Mucosa of rectum (tissue), 2 donors: ENCODE results near the gene BTBD8.

Experiments
- H3K27ac ChIP-seq, 2 donors: one replicate each; pipeline ENCODE4 v1.7.0; 2013; ENCODE audit warnings: inconsistent platforms in 2 of 2, low read depth in 2 of 2, low read length in 2 of 2
- H3K27me3 ChIP-seq, 2 donors: one replicate each; pipeline ENCODE4 v1.7.0; 2013; ENCODE audit warnings: low read length in 2 of 2; ENCODE audit not compliant: control insufficient read depth in 2 of 2, insufficient read depth in 2 of 2
- H3K36me3 ChIP-seq, 2 donors: one replicate each; pipeline ENCODE4 v1.7.0; 2013; ENCODE audit warnings: low read length in 2 of 2; ENCODE audit not compliant: control insufficient read depth in 2 of 2, insufficient read depth in 2 of 2
- H3K4me1 ChIP-seq, 2 donors: one replicate each; pipeline ENCODE4 v1.7.0; 2013; ENCODE audit warnings: low read length in 2 of 2, mild to moderate bottlenecking in 1 of 2; ENCODE audit not compliant: control insufficient read depth in 2 of 2, insufficient read depth in 2 of 2
- H3K4me3 ChIP-seq, 2 donors: one replicate each; pipeline ENCODE4 v1.7.0; 2013; ENCODE audit warnings: low read length in 2 of 2
- H3K9ac ChIP-seq, 2 donors: one replicate each; pipeline ENCODE4 v1.7.0; 2013; ENCODE audit warnings: low read length in 2 of 2, low read depth in 1 of 2, mild to moderate bottlenecking in 1 of 2
- H3K9me3 ChIP-seq, 2 donors: one replicate each; pipeline ENCODE4 v1.7.0; 2013; ENCODE audit warnings: low read length in 2 of 2; ENCODE audit not compliant: control insufficient read depth in 2 of 2
- donor health status: healthy.
- donor health status: Normal muscosa, but diverticular disease.

The BTBD8 gene

GRCh38 chr1:92125204-92125603 is 45.1 kb downstream of the BTBD8 start:
- H3K9me3 ChIP-seq, result no peaks in the 10 kb centered on the region
- peaks cover 4 to 5% of the 10 kb centered on the region in 2 donors for H3K36me3 ChIP-seq
- H3K27me3 ChIP-seq, result no peaks in the 10 kb centered on the region
- H3K4me3 ChIP-seq, result no peak overlapping the region
- no peak overlapping the region for H3K27ac ChIP-seq
- H3K9ac ChIP-seq, result no peak overlapping the region
- H3K4me1 ChIP-seq, result no peaks in the 10 kb centered on the region

GRCh38 chr1:92126088-92126487 is 45.9 kb downstream of the BTBD8 start:
- Histone ChIP-seq H3K4me3 (no peak overlapping the region), H3K36me3 (peaks cover 4 to 5% of the 10 kb centered on the region in 2 donors), H3K27me3 (no peaks in the 10 kb centered on the region), H3K9ac (no peak overlapping the region), H3K4me1 (no peaks in the 10 kb centered on the region), H3K27ac (no peak overlapping the region), H3K9me3 (no peaks in the 10 kb centered on the region)

DNA sequence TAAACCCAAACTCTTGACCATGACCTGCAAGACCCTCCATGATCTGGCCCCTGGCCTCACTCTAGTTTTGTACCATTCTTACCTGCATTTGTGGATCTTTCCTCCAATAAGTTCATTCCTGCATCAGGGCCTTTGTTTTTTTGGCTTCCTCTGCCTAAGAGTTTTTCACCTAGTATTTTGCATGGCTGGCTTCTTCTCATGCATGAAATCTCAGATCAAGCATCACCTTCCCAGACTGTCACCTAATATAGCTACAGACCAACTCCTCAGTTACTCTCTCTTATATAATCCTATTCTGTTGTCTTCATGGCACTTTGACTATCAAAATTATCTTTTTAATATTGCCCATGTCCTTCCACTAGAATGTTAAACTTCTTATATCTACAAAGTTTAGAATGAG is 54.2 kb downstream of the BTBD8 start:
- no peaks in the 10 kb centered on the region for H3K27me3 ChIP-seq
- no peak overlapping the region for H3K4me3 ChIP-seq
- H3K27ac ChIP-seq, result no peak overlapping the region
- H3K9me3 ChIP-seq, result no peaks in the 10 kb centered on the region
- no peaks in the 10 kb centered on the region for H3K4me1 ChIP-seq
- H3K9ac ChIP-seq, result no peak overlapping the region
- peaks cover 4 to 5% of the 10 kb centered on the region in 2 donors for H3K36me3 ChIP-seq

DNA sequence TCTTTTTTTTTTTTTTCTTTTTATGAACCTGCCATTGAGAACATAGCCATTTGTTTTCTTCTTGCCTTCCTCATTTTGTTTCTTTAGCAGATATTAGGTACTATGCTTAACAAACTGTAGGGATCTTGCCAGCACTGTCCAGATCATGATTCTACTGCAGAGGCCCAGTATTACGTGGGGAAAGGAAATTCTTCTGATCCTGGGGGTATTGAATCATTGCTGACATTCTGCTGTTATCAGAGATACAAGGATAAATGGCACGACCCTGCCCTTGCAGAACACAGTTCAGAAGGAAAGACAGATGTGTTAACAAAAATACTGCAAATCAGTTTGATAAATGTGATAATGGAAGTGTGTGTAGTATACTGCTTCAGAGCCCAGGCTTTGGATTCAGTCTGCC is 56.2 kb downstream of the BTBD8 start:
- Histone ChIP-seq H3K9me3 (no peaks in the 10 kb centered on the region), H3K4me3 (no peak overlapping the region), H3K27ac (no peak overlapping the region), H3K36me3 (no peaks in the 10 kb centered on the region), H3K27me3 (no peaks in the 10 kb centered on the region), H3K9ac (no peak overlapping the region), H3K4me1 (no peaks in the 10 kb centered on the region)

GRCh38 chr1:92154934-92155333 is 74.8 kb downstream of the BTBD8 start:
- Histone ChIP-seq H3K27ac (no peak overlapping the region), H3K9ac (no peak overlapping the region), H3K4me3 (no peak overlapping the region), H3K4me1 (no peaks in the 10 kb centered on the region), H3K9me3 (peaks cover 0 to 6% of the 10 kb centered on the region in 2 donors), H3K27me3 (no peaks in the 10 kb centered on the region), H3K36me3 (no peaks in the 10 kb centered on the region)

DNA sequence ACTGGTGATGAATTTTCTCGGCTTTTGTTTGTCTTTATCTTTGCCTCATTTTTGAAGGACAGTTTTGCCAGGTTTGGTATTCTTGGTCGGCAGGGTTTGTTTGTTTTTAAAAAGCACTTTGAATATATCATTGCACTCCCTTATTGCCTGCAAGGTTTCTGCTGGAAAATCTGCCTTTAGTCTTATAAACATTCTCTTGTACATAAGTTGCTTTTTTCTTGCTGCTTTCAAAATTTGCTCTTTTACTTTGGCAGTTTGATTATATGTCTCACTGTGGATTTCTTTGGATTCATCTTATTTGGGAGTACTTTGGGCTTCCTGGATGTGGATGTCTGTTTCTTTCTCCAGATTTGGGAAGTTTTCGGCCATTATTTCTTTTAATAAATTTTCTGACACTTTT is 79.4 kb downstream of the BTBD8 start:
- no peak overlapping the region for H3K27ac ChIP-seq
- no peak overlapping the region for H3K4me3 ChIP-seq
- H3K27me3 ChIP-seq, result no peaks in the 10 kb centered on the region
- peaks cover 0 to 6% of the 10 kb centered on the region in 2 donors for H3K36me3 ChIP-seq
- peaks cover 0 to 4% of the 10 kb centered on the region in 2 donors for H3K9me3 ChIP-seq
- H3K9ac ChIP-seq, result no peak overlapping the region
- no peaks in the 10 kb centered on the region for H3K4me1 ChIP-seq

DNA sequence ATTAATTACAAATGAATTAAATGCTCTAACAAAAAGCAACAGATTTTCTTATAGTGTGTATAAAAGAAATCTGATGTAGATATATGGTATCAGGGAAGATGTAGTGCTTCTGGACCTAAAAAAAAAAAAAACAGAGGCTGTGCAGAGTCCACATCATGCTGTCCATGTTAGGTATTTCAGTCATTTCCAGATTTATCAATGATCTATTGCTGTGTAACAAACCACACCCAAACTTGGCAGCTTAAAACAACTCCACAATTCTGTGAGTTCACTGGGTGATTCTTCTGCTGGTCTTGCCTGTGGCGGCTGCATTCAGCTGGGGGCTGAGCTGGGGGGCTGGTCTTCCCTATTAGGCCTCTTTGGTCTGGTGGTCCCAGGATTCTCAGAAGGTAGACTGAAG is 85.2 kb downstream of the BTBD8 start:
- H3K9me3 ChIP-seq, result no peaks in the 10 kb centered on the region
- no peak overlapping the region for H3K27ac ChIP-seq
- H3K36me3 ChIP-seq, result peaks cover 0 to 9% of the 10 kb centered on the region in 2 donors
- no peaks in the 10 kb centered on the region for H3K27me3 ChIP-seq
- H3K9ac ChIP-seq, result no peak overlapping the region
- no peak overlapping the region for H3K4me3 ChIP-seq
- no peaks in the 10 kb centered on the region for H3K4me1 ChIP-seq

GRCh38 chr1:92167151-92167550 is 87.0 kb downstream of the BTBD8 start:
- Histone ChIP-seq H3K27me3 (no peaks in the 10 kb centered on the region), H3K36me3 (peaks cover 0 to 4% of the 10 kb centered on the region in 2 donors), H3K4me3 (no peak overlapping the region), H3K4me1 (no peaks in the 10 kb centered on the region), H3K9me3 (no peaks in the 10 kb centered on the region), H3K27ac (no peak overlapping the region), H3K9ac (no peak overlapping the region)

GRCh38 chr1:92168657-92169056 is 88.5 kb downstream of the BTBD8 start:
- no peaks in the 10 kb centered on the region for H3K27me3 ChIP-seq
- H3K4me1 ChIP-seq, result no peaks in the 10 kb centered on the region
- no peaks in the 10 kb centered on the region for H3K9me3 ChIP-seq
- no peak overlapping the region for H3K4me3 ChIP-seq
- peaks cover 0 to 4% of the 10 kb centered on the region in 2 donors for H3K36me3 ChIP-seq
- H3K9ac ChIP-seq, result no peak overlapping the region
- no peak overlapping the region for H3K27ac ChIP-seq

DNA sequence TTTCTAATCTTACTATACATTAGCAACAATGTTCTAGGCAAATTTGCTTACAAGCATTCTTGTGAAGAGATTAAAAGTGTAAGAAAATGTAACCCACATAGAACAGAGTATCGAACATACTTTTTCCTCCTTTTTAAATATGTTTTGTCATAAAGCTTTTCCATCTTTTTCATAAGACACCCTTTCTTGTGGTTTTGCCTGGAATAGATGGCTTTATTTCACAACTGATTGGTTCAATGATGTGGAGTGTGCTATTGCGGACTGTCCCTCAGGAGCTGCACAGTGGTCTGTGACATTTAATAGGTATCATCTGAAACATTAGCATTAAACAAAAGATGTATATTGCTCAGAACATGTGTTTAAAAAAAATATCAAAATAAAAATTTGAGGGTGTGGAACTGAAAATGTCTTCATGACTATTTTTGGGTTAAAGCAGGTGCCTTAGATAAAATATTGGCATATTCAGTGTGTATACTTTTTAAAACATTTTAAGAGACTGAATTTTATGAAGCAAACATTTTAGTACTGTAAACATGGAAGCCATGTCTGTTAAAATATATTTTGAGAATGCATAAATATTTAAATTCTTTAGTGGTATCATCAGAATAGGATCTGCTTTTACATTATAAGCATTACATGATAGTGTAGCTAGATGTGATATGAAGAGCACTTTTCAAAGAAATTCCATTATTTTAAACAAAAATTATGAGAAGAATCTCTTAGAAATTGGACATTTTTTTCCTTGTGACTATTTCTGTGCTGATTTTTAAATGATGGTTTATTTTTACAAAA is 89.3 kb downstream of the BTBD8 start:
- Histone ChIP-seq H3K9me3 (no peaks in the 10 kb centered on the region), H3K36me3 (peaks cover 0 to 4% of the 10 kb centered on the region in 2 donors), H3K4me1 (no peaks in the 10 kb centered on the region), H3K9ac (no peak overlapping the region), H3K4me3 (no peak overlapping the region), H3K27ac (no peak overlapping the region), H3K27me3 (no peaks in the 10 kb centered on the region)
